GM12891 (cell line): ENCODE measurements around the gene EFNA2.

Experiments
- POLR2A ChIP-seq: IDR thresholded peaks from 2 replicates; pipeline ENCODE4 v1.6.1; 2011; ENCODE audit warnings: low read depth, low read length, control low read depth
- POLR2AphosphoS5 ChIP-seq: IDR thresholded peaks from 2 replicates; pipeline ENCODE4 v1.6.1; 2011; ENCODE audit warnings: low read depth, low read length, control low read depth
- TAF1 ChIP-seq: IDR thresholded peaks from 2 replicates; pipeline ENCODE4 v1.6.1; 2011; ENCODE audit warnings: low read depth, low read length, control low read depth

DNA sequence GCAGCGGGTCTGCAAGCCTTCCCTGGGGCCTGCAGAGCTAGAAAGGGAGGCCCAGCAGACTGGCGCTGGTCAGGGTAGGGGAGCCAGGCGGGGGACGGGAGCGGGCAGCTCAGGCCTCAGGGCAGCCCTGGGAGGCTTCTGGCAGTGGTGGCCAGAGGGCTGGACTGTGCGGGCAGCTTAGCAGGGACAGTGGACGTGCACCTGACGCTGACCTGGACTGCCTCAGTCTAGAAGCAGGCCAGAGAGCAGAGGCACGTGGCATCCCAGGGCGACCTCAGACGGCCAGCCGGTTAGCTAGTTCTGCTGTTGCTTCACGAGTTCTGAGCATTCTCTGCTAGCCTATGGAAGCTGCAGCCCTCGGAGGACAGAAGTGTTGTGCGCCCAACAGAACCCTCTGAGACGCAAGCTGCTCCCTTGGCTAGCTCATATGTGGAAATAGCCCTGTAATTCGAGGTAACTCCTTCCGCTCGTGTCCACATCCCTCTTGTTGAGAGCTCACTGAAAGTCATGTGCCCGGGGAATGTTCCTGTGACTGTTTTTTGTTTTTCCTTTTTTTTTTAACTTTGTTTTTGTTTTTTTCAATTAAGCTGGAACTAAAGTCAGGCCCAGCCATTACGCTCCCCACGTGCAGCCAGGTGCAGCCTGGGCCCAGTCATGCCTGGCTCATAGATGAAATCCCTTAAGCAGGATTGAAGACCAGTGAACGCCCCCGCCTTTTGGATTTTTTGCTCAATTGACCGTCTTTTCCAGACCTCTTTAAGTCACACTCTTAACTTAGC, 12.2 kb upstream of the EFNA2 start:
- peak; percentile 87 for TF ChIP-seq POLR2A
- TF ChIP-seq POLR2AphosphoS5: peak; percentile 94
- no peak for TF ChIP-seq TAF1
